Kidney epithelial cell (primary cell): ENCODE measurements around the gene HYAL3. TPM values are rescaled to one million over a fixed set of nuclear protein-coding genes. Genes with fewer than 3 reads are reported as not detected.

Experiments used
- DNase-seq: peaks from one replicate; pipeline ENCODE4 v3.0.0-alpha.2; 2010; ENCODE audit warnings: low read depth
- H3K27me3 ChIP-seq: 2 replicates; pipeline ENCODE4 v1.6.0; 2011; ENCODE audit warnings: low read length; ENCODE audit not compliant: control insufficient read depth, insufficient read depth
- H3K36me3 ChIP-seq: 2 replicates; pipeline ENCODE4 v1.5.1; 2011; ENCODE audit warnings: low read length; ENCODE audit not compliant: control insufficient read depth, insufficient read depth
- H3K4me3 ChIP-seq: 2 replicates; pipeline ENCODE4 v1.5.1; 2011; ENCODE audit warnings: low read depth, mild to moderate bottlenecking, control low read depth, low read length
- total RNA-seq: library from RNA; depleted of rRNA; stranded (reverse); fragments of >200 nt; gene quantifications from 2 replicates; pipeline ENCODE4 v1.2.3, GENCODE V29; 2015
- TF ChIP-seq, protein P1 (sequence below): IDR thresholded peaks from 2 replicates; pipeline ENCODE4 v1.5.1; 2011; ENCODE audit warnings: mild to moderate bottlenecking, moderate library complexity, low read length, control low read depth, inconsistent platforms; ENCODE audit not compliant: insufficient read depth, poor library complexity, severe bottlenecking

The HYAL3 gene
- total RNA-seq, 1 donor from 2014 or later, result 7.6 TPM

GRCh38 chr3:50255251-50255615 is 44.0 kb downstream of the HYAL3 start:
- Histone ChIP-seq H3K4me3 (no peak overlapping the region), H3K36me3 (peaks cover 18% of the 10 kb centered on the region), H3K27me3 (no peaks in the 10 kb centered on the region)
- DNase-seq, result no peak
- TF ChIP-seq, protein P1, sequence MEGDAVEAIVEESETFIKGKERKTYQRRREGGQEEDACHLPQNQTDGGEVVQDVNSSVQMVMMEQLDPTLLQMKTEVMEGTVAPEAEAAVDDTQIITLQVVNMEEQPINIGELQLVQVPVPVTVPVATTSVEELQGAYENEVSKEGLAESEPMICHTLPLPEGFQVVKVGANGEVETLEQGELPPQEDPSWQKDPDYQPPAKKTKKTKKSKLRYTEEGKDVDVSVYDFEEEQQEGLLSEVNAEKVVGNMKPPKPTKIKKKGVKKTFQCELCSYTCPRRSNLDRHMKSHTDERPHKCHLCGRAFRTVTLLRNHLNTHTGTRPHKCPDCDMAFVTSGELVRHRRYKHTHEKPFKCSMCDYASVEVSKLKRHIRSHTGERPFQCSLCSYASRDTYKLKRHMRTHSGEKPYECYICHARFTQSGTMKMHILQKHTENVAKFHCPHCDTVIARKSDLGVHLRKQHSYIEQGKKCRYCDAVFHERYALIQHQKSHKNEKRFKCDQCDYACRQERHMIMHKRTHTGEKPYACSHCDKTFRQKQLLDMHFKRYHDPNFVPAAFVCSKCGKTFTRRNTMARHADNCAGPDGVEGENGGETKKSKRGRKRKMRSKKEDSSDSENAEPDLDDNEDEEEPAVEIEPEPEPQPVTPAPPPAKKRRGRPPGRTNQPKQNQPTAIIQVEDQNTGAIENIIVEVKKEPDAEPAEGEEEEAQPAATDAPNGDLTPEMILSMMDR, result no peak

DNA sequence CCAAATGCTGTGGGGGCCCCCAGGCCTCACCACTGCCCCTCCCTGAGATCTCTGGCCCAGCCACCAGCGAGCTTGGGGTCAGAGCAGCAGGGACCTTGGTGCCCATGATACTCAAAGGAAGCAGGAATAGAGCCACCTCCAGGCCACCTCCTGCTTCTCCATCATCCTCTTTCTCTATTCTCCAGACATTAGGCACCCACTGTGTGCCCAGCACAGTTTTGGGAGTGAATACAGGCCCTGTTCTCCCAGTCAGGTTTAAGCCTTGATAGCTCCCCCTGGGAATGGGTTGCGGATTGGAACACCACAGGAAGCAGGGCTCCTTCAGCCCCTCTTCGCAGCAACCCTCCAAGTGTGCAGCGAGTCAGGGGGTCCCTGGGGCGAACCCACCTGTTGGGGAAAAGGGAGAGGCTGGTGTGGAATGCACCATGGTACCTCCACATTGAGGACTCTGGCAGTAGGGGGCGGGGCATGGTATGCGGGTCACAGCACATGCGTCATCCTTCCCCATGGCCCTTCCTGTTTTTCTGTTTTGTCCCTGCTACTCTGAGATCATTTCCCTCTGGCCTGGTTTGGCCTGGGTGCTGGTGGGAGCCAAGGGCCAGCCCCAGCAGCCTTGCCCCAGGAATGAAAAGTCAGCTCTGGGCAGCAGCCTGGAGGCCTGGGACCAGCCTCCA is 44.5 kb downstream of the HYAL3 start:
- H3K27me3 ChIP-seq, result no peaks in the 10 kb centered on the region
- H3K4me3 ChIP-seq, result no peak overlapping the region
- TF ChIP-seq, protein P1, result no peak
- peaks cover 18% of the 10 kb centered on the region for H3K36me3 ChIP-seq
- no peak for DNase-seq

GRCh38 chr3:50251220-50251619 is 48.0 kb downstream of the HYAL3 start:
- peaks cover 10% of the 10 kb centered on the region for H3K36me3 ChIP-seq
- H3K27me3 ChIP-seq, result no peaks in the 10 kb centered on the region
- TF ChIP-seq, protein P1, result no peak
- no peak overlapping the region for H3K4me3 ChIP-seq
- DNase-seq, result peak; percentile 74

GRCh38 chr3:50250514-50250913 is 48.7 kb downstream of the HYAL3 start:
- DNase-seq, result no peak
- Histone ChIP-seq H3K36me3 (peaks cover 9% of the 10 kb centered on the region), H3K27me3 (no peaks in the 10 kb centered on the region), H3K4me3 (no peak overlapping the region)
- TF ChIP-seq, protein P1, result no peak

DNA sequence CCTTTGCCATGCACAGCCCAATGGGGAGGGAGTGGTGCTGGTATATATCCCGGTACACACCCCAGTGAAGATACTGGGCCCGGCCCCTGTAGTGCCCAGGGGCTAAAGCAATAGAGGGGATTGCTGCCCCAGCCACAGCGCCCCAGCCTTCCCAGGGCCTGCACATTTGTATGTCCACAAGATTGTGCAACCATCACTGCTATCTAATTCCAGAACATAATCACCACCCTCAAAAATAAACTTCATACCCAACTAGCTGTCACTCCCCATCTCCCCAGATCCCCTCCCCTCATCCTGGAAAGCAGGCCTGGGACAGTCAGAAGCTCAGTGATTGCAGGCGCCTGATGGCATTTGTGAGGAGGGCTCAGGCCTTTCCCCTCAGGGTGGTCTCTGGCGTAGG is 49.7 kb downstream of the HYAL3 start:
- no peak overlapping the region for H3K4me3 ChIP-seq
- H3K27me3 ChIP-seq, result no peaks in the 10 kb centered on the region
- DNase-seq, result no peak
- H3K36me3 ChIP-seq, result peaks cover 8% of the 10 kb centered on the region
- TF ChIP-seq, protein P1, result no peak

DNA sequence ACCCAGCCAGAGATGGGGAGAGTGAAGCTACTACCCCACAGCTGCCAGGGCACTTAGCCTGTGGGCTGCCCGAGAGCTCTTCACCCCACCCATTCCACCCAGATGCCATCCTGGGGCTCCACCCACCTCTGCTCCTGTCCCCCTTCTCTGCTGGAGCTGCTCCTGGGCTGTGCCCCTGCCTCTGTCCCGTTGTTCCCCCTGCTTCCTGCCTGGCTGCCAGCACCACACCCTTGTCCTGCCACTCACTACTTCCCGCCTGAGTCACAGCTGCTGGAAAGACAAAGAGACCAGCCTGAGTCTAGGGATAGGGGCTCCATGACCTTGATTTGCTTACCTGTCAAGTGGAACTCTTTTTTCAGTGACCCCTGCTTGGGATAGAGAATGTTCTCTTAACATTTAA is 50.8 kb downstream of the HYAL3 start:
- Histone ChIP-seq H3K36me3 (peaks cover 10% of the 10 kb centered on the region), H3K27me3 (no peaks in the 10 kb centered on the region), H3K4me3 (no peak overlapping the region)
- TF ChIP-seq, protein P1, result no peak
- DNase-seq, result no peak
